Large intestine (tissue), 3 donors: ENCODE data around the gene MAP3K7. TPM values are rescaled to one million over a fixed set of nuclear protein-coding genes. Genes with fewer than 3 reads are reported as not detected.
A peak's percentile ranks its signal among the peaks of the same experiment; 100 is the strongest.

Experiments used
- DNase-seq, 2 donors: peaks; one replicate each; pipeline versions ENCODE4 v3.0.0 to v3.0.0-alpha.2; 2013
- H3K27ac ChIP-seq: one replicate; pipeline ENCODE4 v1.5.1; 2013; ENCODE audit warnings: low read length
- H3K27me3 ChIP-seq: 2 replicates; pipeline ENCODE4 v1.6.1; 2013; ENCODE audit warnings: low read length; ENCODE audit not compliant: control insufficient read depth, insufficient read depth
- H3K36me3 ChIP-seq: 2 replicates; pipeline ENCODE4 v1.6.1; 2013; ENCODE audit warnings: low read length; ENCODE audit not compliant: control insufficient read depth, insufficient read depth
- H3K4me1 ChIP-seq: one replicate; pipeline ENCODE4 v1.6.1; 2013; ENCODE audit warnings: low read length; ENCODE audit not compliant: control insufficient read depth, insufficient read depth
- H3K4me3 ChIP-seq: one replicate; pipeline ENCODE4 v1.5.1; 2013; ENCODE audit warnings: low read length
- H3K9me3 ChIP-seq: one replicate; pipeline ENCODE4 v1.6.1; 2013; ENCODE audit warnings: mild to moderate bottlenecking, low read depth, low read length, moderate library complexity; ENCODE audit not compliant: control insufficient read depth
- WGBS: methylation state at CpG from one replicate; pipeline ENCODE4 v1.1.5; 2013; ENCODE audit warnings: low lambda C conversion rate; ENCODE audit not compliant: insufficient coverage; 5-methylcytosine and 5-hydroxymethylcytosine counted together
- polyA plus RNA-seq: library from polyadenylated mRNA; unstranded; fragments of 120-200 nt; gene quantifications from one replicate; pipeline ENCODE4 v1.2.1, GENCODE V29; 2013

The MAP3K7 gene
- polyA plus RNA-seq, 1 donor, result 31.8 TPM

DNA sequence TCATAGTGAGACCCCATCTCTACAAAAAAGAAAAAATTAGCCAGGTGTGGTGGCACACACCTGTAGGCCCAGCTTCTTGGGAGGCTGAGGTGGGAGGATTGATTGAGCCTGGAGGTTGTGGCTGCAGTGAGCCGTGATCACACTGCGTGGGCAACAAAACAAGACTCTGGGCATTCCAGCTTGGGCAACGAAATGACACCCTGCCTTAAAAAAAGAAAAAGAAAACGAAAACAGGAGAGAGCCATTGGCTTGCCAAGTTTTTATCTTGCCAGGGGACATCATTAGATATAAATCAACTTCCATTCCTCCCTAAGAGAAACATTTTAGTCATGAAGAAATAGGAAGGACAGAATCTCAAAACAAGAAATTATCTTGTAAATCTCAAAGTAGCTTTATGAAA, 109.5 kb downstream of the MAP3K7 start:
- WGBS, result no CpG with 5 or more reads among the region's 4 CpGs
- no peak for DNase-seq
- Histone ChIP-seq H3K36me3 (no peaks in the 10 kb centered on the region), H3K4me3 (no peak overlapping the region), H3K27ac (no peak overlapping the region), H3K4me1 (peaks cover 4% of the 10 kb centered on the region), H3K9me3 (no peaks in the 10 kb centered on the region), H3K27me3 (peaks cover 2% of the 10 kb centered on the region)

DNA sequence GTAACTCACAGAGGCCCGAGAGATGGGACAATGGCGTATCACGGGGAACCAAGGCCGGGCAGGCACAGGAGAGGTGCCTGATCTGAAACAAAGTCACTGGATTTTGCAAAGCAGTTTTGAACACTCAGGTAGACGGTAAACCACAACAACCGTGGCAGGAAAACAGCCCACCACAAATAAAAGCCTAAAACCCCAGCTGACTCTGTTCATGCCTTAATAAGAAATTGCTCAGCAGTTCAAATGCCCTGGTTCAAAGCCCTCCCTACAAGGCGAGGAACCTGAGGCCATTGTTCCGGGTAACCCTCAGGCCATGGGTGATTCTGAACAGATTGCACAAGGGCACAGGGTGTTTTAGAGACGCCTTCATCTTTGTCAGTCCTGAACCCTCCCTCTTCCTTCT, 114.2 kb downstream of the MAP3K7 start:
- H3K27ac ChIP-seq, result no peak overlapping the region
- no CpG with 5 or more reads among the region's 9 CpGs for WGBS

DNA sequence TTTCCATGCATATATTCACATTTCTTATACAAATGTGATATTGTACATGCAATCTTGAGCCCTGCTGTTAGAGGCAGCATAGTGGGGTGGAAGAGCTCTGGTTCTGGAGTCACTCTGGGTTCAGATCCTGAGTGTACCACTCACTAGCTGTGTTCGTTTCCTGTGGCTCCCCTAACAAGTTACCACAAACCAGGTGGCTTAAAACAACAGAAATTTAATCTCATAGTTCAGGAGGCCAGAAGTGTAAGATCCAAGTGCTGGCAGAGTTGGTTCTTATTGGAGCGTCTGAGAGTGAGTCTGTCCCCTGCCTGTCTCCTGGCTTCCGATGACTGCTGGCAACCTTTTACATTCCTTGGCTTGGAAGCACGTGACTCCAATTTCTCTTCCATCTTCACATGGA, 115.6 kb downstream of the MAP3K7 start:
- no peak for DNase-seq
- no peaks in the 10 kb centered on the region for H3K4me1 ChIP-seq
- peaks cover 8% of the 10 kb centered on the region for H3K27me3 ChIP-seq
- H3K9me3 ChIP-seq, result no peaks in the 10 kb centered on the region
- no peak overlapping the region for H3K4me3 ChIP-seq
- H3K27ac ChIP-seq, result no peak overlapping the region
- WGBS, result 50% methylated on average over 1 of the region's 4 CpGs
- H3K36me3 ChIP-seq, result no peaks in the 10 kb centered on the region

More for the DNA sequence above, 114.2 kb downstream of the MAP3K7 start:
- Histone ChIP-seq H3K36me3 (no peaks in the 10 kb centered on the region), H3K27me3 (peaks cover 8% of the 10 kb centered on the region), H3K9me3 (no peaks in the 10 kb centered on the region), H3K4me3 (no peak overlapping the region), H3K4me1 (no peaks in the 10 kb centered on the region)
- no peak for DNase-seq

DNA sequence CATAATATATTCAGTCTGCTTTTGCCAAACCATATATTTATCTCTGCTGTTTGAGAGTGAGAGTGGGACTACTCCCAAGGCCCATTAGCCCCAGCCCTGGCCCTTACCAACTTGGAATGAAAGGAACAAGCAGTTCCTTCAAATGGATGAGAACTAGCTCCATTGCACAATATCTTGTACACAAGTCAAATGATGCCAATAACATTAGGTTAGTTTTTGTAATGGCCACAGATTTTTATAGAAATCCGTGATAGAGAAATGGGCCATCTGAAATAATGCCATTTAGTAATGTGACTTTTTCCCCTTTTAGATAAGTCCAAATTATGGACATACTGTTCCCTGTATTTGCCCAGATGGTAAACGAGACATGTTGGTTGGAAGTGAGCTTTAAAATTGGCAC, 117.0 kb downstream of the MAP3K7 start:
- H3K4me1 ChIP-seq, result no peaks in the 10 kb centered on the region

DNA sequence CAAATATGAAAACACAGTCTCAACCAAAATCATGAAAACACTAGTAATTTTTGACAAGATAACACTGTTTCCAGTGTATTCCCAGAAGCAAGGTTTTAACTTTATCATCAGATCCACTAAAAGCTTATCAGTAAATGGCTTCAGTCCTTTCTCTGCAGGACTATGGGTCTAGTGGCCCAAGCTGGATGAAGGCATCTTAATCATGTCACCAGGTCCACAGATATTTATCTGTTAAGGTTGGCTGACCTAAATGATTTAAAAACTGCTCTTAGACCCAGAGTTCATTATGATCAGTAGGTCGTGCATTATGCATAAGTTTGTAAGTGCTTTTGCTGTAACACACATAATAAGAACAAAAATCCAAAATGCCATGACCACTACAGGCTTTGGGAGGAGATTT, 118.0 kb downstream of the MAP3K7 start:
- peaks cover 8% of the 10 kb centered on the region for H3K27me3 ChIP-seq
- H3K9me3 ChIP-seq, result no peaks in the 10 kb centered on the region
- no peak overlapping the region for H3K4me3 ChIP-seq
- DNase-seq, result no peak
- H3K4me1 ChIP-seq, result no peaks in the 10 kb centered on the region
- H3K27ac ChIP-seq, result no peak overlapping the region
- no CpG with 5 or more reads among the region's 1 CpG for WGBS
- H3K36me3 ChIP-seq, result no peaks in the 10 kb centered on the region

More for the DNA sequence above, 117.0 kb downstream of the MAP3K7 start:
- Histone ChIP-seq H3K36me3 (no peaks in the 10 kb centered on the region), H3K9me3 (no peaks in the 10 kb centered on the region), H3K4me3 (no peak overlapping the region), H3K27ac (no peak overlapping the region), H3K27me3 (peaks cover 8% of the 10 kb centered on the region)
- DNase-seq, result no peak
- WGBS, result 90% methylated on average over 1 of the region's 2 CpGs

DNA sequence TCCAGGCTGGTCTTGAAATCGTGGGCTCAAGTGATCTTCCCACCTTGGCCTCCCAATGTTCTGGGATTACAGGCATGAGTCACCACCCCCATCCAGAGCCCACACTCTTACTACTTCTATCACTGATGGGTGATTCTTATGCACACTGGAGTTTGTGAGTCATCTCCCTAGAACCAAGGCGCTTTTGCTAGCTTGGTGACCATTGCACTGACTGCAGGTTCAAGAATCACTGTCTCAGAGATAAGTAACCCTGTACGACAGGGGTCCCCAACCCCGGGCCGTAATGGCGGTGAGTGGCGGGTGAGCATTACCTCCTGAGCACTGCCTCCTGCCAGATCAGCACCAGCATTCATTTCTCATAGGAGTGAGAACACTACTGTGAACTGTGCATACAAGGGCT, 118.8 kb downstream of the MAP3K7 start:
- no peaks in the 10 kb centered on the region for H3K9me3 ChIP-seq
- no CpG with 5 or more reads among the region's 7 CpGs for WGBS
- DNase-seq, result no peak

DNA sequence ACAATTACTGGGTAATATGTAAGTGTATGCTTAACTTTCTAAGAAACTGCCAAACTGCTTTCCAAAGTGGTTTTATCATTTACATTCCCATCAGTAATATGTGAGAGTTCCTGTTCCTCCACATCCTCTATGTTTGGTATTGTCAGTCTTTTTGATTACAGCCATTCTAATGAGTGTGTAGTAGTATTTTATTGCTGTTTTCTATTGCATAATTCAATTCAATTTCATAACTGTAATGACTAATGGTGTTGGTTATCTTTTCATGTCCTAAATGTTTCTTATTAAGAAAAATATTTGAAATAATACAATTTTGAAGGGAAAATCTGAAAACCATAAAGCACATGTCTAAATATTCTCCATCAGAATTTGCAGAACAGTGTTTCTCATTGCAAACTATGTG, 119.3 kb downstream of the MAP3K7 start:
- Histone ChIP-seq H3K4me3 (no peak overlapping the region), H3K27me3 (peaks cover 5% of the 10 kb centered on the region), H3K27ac (no peak overlapping the region), H3K36me3 (no peaks in the 10 kb centered on the region), H3K4me1 (peaks cover 9% of the 10 kb centered on the region), H3K9me3 (no peaks in the 10 kb centered on the region)
- no peak for DNase-seq

More for the DNA sequence above, 118.8 kb downstream of the MAP3K7 start:
- no peak overlapping the region for H3K27ac ChIP-seq
- no peak overlapping the region for H3K4me3 ChIP-seq
- peaks cover 4% of the 10 kb centered on the region for H3K4me1 ChIP-seq
- H3K36me3 ChIP-seq, result no peaks in the 10 kb centered on the region
- H3K27me3 ChIP-seq, result peaks cover 8% of the 10 kb centered on the region

DNA sequence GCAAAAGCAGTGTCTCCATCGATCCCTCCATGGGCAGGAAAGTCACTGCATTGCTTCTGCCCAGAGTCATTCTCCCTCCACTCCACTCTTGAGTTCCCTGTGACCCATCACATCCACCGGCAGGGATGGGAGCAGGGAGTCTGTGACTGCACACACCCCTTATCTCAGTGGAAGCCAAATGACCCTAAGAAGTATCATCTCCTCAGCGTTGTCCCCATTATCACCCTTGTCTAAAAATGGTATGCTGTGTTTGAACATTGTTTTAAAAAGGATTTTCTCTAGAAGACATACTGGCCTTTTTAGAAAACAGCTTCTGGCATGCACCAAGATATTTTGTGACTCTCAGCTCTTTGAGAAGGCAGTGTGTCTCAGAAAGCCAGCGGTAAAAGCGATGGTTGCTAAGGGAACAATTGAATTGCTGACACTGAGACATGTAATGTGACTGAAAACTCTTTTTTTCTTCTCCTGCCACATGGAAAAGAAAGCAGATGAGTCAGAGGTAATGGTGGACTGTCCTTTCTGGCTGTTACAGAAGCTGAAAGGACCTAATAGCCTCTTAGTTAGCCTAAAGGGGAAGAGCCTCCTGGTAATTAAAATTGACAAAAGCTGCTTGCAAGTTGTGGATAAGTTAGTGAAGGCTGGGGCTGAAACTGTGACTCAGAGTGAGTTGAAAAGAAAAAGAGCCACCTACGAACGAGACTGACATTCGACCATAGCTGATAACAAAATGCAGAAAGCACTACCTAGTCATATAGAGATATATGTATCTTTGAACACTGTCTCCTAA, 120.5 kb downstream of the MAP3K7 start:
- peaks cover 5% of the 10 kb centered on the region for H3K27me3 ChIP-seq
- no peak overlapping the region for H3K4me3 ChIP-seq
- DNase-seq, result peak in 1 of 2 donors; percentile 23
- H3K9me3 ChIP-seq, result no peaks in the 10 kb centered on the region
- H3K36me3 ChIP-seq, result no peaks in the 10 kb centered on the region
- H3K4me1 ChIP-seq, result peaks cover 16% of the 10 kb centered on the region
- H3K27ac ChIP-seq, result no peak overlapping the region
- 80% methylated on average over 1 of the region's 8 CpGs for WGBS

DNA sequence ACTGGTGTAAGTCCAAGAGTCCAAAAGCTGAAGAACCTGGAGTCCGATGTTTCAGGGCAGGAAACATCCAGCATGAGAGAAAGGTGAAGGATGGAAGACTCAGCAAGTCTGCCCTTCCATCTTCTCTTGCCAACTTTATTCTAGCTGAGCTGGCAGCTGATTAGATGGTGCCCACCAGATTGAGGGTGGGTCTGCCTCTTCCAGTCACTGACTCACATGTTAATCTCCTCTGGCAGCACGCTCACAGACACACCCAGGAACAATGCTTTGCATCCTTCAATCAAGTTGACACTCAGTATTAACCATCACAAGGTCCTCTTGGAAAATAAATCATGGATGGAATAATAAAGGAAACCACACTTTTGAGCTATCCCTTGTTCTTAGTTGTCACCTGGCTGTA, 121.2 kb downstream of the MAP3K7 start:
- H3K4me1 ChIP-seq, result peaks cover 16% of the 10 kb centered on the region
- H3K4me3 ChIP-seq, result no peak overlapping the region
- H3K27me3 ChIP-seq, result peaks cover 5% of the 10 kb centered on the region
- no peak for DNase-seq
- H3K27ac ChIP-seq, result no peak overlapping the region
- WGBS, result no CpG with 5 or more reads among the region's 2 CpGs
- no peaks in the 10 kb centered on the region for H3K36me3 ChIP-seq
- H3K9me3 ChIP-seq, result no peaks in the 10 kb centered on the region

DNA sequence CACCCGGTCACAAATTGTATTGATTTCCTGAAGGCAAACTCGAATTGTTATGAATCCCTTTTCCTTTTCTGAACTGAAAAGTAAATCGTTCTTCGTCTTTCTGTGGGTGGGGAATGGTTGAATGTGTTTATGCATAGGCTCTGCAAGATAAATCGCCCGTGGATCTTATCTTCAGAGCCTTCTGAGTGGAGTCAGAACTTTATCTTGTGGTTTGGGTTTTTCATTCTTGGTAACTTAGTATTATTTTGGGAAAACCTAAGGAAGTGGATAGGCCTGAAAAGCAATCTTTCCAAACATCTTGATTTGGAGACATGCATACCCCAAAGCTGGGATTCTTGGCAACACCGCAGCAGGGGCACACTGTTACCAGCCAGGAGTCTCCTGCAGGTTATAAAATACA, 122.4 kb downstream of the MAP3K7 start:
- no peak for DNase-seq
- no CpG with 5 or more reads among the region's 7 CpGs for WGBS
- no peaks in the 10 kb centered on the region for H3K9me3 ChIP-seq
- H3K36me3 ChIP-seq, result no peaks in the 10 kb centered on the region
- peaks cover 4% of the 10 kb centered on the region for H3K27me3 ChIP-seq
- peaks cover 16% of the 10 kb centered on the region for H3K4me1 ChIP-seq
- no peak overlapping the region for H3K27ac ChIP-seq
- no peak overlapping the region for H3K4me3 ChIP-seq

DNA sequence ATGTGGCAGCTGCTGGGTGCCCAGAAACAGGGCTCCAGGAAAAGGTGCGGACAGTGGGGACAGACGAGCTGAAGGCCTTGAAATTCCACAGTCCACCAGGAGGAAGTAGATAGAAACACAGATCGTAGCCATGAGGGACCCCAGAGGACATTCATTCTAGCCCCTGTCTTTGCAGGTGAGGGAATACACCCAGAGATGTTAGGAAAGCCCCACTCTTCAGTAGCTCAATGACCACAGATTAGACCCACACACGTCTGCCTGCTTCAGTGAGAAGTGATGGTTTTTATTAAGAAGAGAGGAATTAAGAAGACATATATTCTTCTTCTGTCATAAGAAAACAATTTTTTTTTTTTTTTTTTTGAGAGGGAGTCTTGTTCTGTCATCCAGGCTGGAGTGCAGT, 123.0 kb downstream of the MAP3K7 start:
- no peak for DNase-seq
- Histone ChIP-seq H3K27me3 (no peaks in the 10 kb centered on the region), H3K36me3 (no peaks in the 10 kb centered on the region), H3K27ac (no peak overlapping the region), H3K4me3 (no peak overlapping the region), H3K4me1 (peaks cover 16% of the 10 kb centered on the region), H3K9me3 (no peaks in the 10 kb centered on the region)
- WGBS, result 100% methylated on average over 1 of the region's 4 CpGs
